ENCODE measurements around the gene SRRM1.
"Not testable (repeated sequence)": the region's sequence is repeated elsewhere in the genome, so short reads cannot be mapped to it uniquely, and the experiment has no call there.

Gene SRRM1

GRCh38 chr1:24648919-24649318 lies 5.8 kb downstream of the SRRM1 start:
- DNase-seq, result no peak

DNA sequence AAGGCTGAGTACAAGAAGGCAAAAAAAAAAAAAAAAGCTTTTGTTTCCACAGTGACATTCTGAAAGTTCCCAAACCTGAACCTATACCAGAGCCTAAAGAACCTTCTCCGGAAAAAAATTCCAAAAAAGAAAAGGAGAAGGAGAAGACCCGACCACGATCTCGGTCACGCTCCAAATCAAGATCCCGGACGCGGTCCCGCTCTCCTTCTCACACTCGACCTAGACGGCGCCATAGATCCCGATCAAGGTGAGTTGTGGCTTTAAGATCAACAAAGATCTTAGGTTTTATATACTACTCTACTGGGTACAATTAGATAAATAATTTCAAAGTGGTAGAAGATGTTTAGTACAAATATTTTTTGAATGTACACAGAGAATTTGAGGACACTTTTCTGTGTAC lies 9.3 kb downstream of the SRRM1 start:
- DNase-seq, result no peak

GRCh38 chr1:24654010-24654409 lies 10.9 kb downstream of the SRRM1 start:
- DNase-seq, result no peak

DNA sequence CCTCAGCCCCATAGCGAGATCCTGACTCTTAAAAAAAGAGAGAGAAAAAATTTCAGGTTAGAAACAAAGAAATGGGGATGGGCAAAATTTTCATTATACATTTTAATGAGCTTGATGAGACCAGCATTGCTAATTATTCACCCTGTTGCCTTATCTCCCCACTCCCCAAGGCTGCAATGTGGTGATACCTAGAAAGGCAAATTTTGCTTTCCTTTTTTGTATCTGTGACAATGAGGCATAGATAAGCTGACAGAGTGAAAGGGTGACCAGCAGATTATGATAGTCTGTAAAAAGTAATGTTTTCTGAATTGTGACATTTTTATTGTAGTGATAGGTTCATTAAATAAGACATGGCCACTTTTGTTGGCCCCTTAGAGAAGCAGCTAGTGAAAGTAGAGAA lies 12.9 kb downstream of the SRRM1 start:
- DNase-seq, result no peak

DNA sequence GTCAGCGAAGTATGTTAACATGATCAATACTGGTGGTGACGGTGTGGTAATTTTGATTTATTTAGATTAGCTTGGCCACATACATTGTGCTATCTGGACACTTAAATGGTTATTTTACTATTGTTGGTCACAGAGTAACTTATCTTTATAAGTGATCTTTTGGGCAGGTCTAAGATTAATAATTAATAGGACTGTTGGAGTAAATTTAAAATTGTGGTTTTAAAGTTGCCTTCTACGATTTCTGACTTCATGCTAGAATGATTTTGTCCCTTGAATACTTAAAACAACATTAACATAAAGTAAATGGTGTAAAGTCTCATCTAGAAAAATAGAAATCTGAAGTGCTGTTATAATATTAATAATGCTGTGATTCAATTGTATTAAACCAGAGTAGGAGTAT lies 14.7 kb downstream of the SRRM1 start:
- DNase-seq, result no peak

- DNase-seq, result no peak
Observed at GRCh38 chr1:24659166-24659904, 16.2 kb downstream of the SRRM1 start.

- DNase-seq, result no peak
Observed at GRCh38 chr1:24659993-24660665, 17.0 kb downstream of the SRRM1 start.

- DNase-seq, result no peak
Observed at GRCh38 chr1:24664507-24665033, 21.5 kb downstream of the SRRM1 start.

DNA sequence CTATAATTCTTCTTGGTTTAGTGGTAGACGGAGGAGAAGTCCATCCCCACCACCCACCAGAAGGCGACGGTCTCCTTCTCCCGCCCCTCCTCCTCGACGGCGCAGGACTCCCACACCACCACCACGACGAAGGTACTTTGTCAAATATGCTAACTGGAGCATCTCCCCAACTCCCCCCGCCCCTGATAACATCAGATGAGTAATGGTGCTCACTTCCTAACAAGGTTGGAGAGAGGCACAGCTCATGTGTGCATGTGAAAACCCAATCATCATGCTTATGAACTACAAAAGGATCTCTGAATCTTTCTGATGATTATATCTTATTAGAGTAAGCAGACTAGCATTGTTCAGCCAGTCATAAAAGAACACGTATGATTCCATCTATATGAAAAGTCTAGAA lies 23.7 kb downstream of the SRRM1 start:
- DNase-seq, result no peak

GRCh38 chr1:24671372-24671771 lies 28.3 kb downstream of the SRRM1 start:
- not testable (repeated sequence) for DNase-seq

DNA sequence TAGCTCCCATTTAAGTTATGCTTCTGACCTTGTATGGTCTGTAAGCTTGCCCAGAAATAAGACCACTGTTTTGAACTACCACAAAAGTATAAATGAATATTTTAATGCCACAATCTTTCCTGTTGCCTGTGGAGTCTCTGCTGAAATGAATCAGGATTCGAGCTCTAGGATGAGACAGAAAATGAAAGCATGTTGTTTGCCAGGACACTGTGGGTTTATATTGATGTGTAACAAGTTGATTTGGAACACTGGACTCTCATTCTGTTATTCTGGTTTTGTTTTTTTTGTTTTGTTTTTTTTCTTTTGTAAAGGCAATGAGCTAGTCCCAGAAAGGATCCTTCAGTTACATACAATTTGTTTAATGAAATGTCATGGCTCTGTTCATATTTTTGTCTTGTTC lies 29.6 kb downstream of the SRRM1 start:
- not testable (repeated sequence) for DNase-seq

GRCh38 chr1:24673341-24673740 lies 30.2 kb downstream of the SRRM1 start:
- no peak for DNase-seq

GRCh38 chr1:24678421-24678820 lies 35.3 kb downstream of the SRRM1 start:
- DNase-seq, result not testable (repeated sequence)

- no peak for DNase-seq
Observed at GRCh38 chr1:24679725-24680124, 36.6 kb downstream of the SRRM1 start.

DNA sequence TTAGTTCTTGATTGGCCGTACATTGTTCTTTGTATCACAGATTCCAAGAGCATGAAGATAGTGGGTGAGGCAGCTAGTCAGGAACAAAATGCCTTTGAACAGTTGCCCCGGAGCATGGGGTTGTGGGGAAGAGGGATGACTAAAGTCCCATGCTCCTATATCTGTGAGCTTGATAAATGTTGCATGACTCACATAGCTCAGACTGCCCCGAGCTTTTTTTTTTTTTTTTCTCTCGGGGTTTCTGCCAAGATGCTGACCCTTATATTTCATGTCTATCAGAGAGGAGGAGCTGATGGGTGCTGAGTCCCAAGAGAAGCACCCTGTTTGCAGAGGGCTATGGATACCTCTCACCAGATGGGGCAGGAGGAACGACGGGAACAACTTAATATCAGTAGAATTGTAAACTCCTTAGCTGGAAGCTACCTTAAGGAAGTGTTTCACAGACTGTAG lies 40.6 kb downstream of the SRRM1 start:
- no peak for DNase-seq

GRCh38 chr1:24688033-24688432 lies 44.9 kb downstream of the SRRM1 start:
- DNase-seq, result no peak

GRCh38 chr1:24688621-24689195 lies 45.6 kb downstream of the SRRM1 start:
- DNase-seq, result peak; percentile 85

DNA sequence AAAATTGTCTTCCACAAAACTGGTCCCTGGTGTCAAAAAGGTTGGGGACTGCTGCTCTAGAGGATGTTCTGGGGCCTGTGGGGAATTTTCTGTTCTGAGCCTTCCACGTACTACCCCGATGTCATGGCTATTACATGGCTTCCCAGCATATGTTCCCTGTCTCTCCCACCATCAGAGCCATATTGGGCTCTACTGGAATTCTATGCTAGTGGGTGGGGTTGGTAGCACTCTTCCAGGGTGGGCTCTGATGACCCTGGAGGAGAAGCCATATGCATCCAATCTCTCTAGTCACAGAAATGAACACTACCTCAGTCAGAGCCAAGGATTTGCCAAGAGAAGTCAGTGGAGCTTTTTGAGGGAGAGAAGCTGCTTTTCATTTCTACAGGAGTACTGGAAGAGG lies 47.9 kb downstream of the SRRM1 start:
- no peak for DNase-seq

GRCh38 chr1:24692351-24692980 lies 49.4 kb downstream of the SRRM1 start:
- no peak for DNase-seq

- no peak for DNase-seq
Observed at GRCh38 chr1:24693827-24694379, 50.8 kb downstream of the SRRM1 start.

GRCh38 chr1:24694380-24694843 lies 51.3 kb downstream of the SRRM1 start:
- DNase-seq, result peak; percentile 83

DNA sequence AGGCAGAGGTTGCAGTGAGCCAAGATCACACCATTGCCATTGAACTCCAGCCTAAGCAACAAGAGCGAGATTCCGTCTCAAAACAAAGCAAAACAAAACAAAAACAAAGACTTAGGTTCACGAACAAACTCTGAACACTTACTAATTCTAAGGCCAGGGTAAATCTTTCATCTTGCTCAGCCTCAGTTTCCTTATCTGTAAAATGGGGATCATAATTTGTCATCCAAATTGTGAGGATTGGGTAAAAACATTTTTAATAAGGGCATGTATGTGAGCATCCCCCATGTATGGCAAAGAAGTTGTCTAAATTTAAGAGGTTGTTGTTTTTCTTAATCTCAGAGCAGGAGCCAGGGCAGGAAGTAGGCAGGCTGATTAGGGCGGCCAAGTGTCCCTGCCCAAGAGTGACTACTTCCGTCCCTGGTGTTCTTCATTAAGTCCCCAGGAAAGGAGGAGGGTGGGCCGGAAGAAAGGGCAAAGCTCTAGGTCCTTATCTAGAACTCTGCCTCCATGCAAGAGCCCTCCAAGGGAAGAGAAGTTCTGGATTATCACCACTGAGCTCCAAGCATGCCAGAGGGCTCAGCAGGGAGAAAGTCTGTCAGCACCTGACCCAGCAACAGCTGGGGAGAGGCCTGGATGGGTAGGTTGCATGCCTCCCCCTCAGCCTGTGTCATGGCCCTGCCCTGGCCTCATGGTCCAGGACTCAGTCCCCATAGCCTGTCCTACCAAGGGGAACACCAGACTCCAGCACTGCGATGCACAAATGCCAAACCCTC lies 52.3 kb downstream of the SRRM1 start:
- no peak for DNase-seq
